SIG-M5 (cell line): ENCODE results near the gene ZBED6.
"Not testable (repeated sequence)": the region's sequence is repeated elsewhere in the genome, so short reads cannot be mapped to it uniquely, and the experiment has no call there.

Experiments used
- DNase-seq: peaks from one replicate; lab custom pipeline; 2025; lab: John Stamatoyannopoulos, UW

Gene ZBED6

GRCh38 chr1:203778789-203779188 is 16.6 kb upstream of the ZBED6 start:
- no peak for DNase-seq

GRCh38 chr1:203781962-203782361 is 13.5 kb upstream of the ZBED6 start:
- no peak for DNase-seq

- no peak for DNase-seq
These were observed 5.5 kb upstream of the ZBED6 start for GRCh38 chr1:203789966-203790365.

- DNase-seq = no peak
These were observed 3.9 kb upstream of the ZBED6 start for GRCh38 chr1:203791498-203791897.

GRCh38 chr1:203792486-203792885 is 2.9 kb upstream of the ZBED6 start:
- no peak for DNase-seq

GRCh38 chr1:203793561-203793960 is 1.9 kb upstream of the ZBED6 start:
- not testable (repeated sequence) for DNase-seq

- no peak for DNase-seq
These were observed 521 bp upstream of the ZBED6 start for GRCh38 chr1:203794764-203795440.

GRCh38 chr1:203796236-203796605 is 798 bp downstream of the ZBED6 start:
- no peak for DNase-seq

- no peak for DNase-seq
These were observed 1.8 kb downstream of the ZBED6 start for GRCh38 chr1:203797216-203797615.

- no peak for DNase-seq
These were observed 2.7 kb downstream of the ZBED6 start for GRCh38 chr1:203797948-203798655.

- no peak for DNase-seq
These were observed 3.7 kb downstream of the ZBED6 start for GRCh38 chr1:203799157-203799556.

GRCh38 chr1:203799971-203800370 is 4.5 kb downstream of the ZBED6 start:
- no peak for DNase-seq

- DNase-seq = no peak
These were observed 10.3 kb downstream of the ZBED6 start for GRCh38 chr1:203805689-203806088.

GRCh38 chr1:203807196-203807595 is 11.8 kb downstream of the ZBED6 start:
- DNase-seq = no peak

GRCh38 chr1:203813581-203814341 is 18.3 kb downstream of the ZBED6 start:
- DNase-seq = no peak

GRCh38 chr1:203818399-203818798 is 23.0 kb downstream of the ZBED6 start:
- no peak for DNase-seq

- DNase-seq = no peak
These were observed 27.9 kb downstream of the ZBED6 start for GRCh38 chr1:203823306-203823705.

- no peak for DNase-seq
These were observed 30.8 kb downstream of the ZBED6 start for GRCh38 chr1:203826175-203826574.

GRCh38 chr1:203828002-203828401 is 32.6 kb downstream of the ZBED6 start:
- no peak for DNase-seq

GRCh38 chr1:203828503-203828902 is 33.1 kb downstream of the ZBED6 start:
- no peak for DNase-seq

GRCh38 chr1:203829247-203829646 is 33.8 kb downstream of the ZBED6 start:
- not testable (repeated sequence) for DNase-seq

- DNase-seq = no peak
These were observed 40.1 kb downstream of the ZBED6 start for GRCh38 chr1:203835476-203835875.

- DNase-seq = no peak
These were observed 43.7 kb downstream of the ZBED6 start for GRCh38 chr1:203839081-203839480.
